Adrenal gland (tissue), 12 donors: ENCODE results near the gene ACACB. TPM values are rescaled to one million over a fixed set of nuclear protein-coding genes. Genes with fewer than 3 reads are reported as not detected.
A peak's percentile ranks its signal among the peaks of the same experiment; 100 is the strongest.

ENCODE experiments used
- DNase-seq, 7 donors: peaks; one replicate each; pipeline ENCODE4 v3.0.0-alpha.2; 2019 to 2020
- H3K27ac ChIP-seq, 5 donors: fragments of 200-600 bp; sonication (generic) in 4 of 5; 1 replicate in 3 of 5; 2 replicates in 2 of 5; pipeline versions ENCODE4 v1.5.1 to v1.8.0; 2016 to 2020; ENCODE audit warnings: mild to moderate bottlenecking in 1 of 5
- H3K27me3 ChIP-seq: fragments of 200-600 bp; 2 replicates; pipeline ENCODE4 v1.8.0; 2021
- H3K36me3 ChIP-seq, 2 donors: fragments of 200-600 bp; replicated peaks in 1 of 2; 1 replicate in 1 of 2; 2 replicates in 1 of 2; pipeline versions ENCODE4 v1.5.1 to v1.8.0; 2018 to 2022
- H3K4me1 ChIP-seq, 2 donors: fragments of 200-600 bp; replicated peaks in 1 of 2; 1 replicate in 1 of 2; 2 replicates in 1 of 2; pipeline versions ENCODE4 v1.5.1 to v1.8.0; 2018 to 2021
- H3K4me3 ChIP-seq, 4 donors: fragments of 200-600 bp; sonication (generic) in 3 of 4; one replicate each; pipeline ENCODE4 v1.5.1; 2016 to 2018
- H3K9me3 ChIP-seq, 3 donors: fragments of 200-600 bp; sonication (generic) in 1 of 3; replicated peaks in 1 of 3; 1 replicate in 2 of 3; 2 replicates in 1 of 3; pipeline versions ENCODE4 v1.5.1 to v1.8.0; 2016 to 2021
- CTCF ChIP-seq, 6 experiments: fragments of 450-650 bp in 4 of 6; fragments of 200-600 bp in 2 of 6; sonication (generic) in 1 of 6; IDR thresholded peaks; 1 replicate in 5 of 6; 2 replicates in 1 of 6; pipeline versions ENCODE4 v1.5.1 to v1.8.0; 2016 to 2021; ENCODE audit warnings: antibody characterized with exemption in 6 of 6, mild to moderate bottlenecking in 2 of 6, moderate library complexity in 1 of 6
- POLR2A ChIP-seq, 2 donors: fragments of 450-650 bp; IDR thresholded peaks; one replicate each; pipeline ENCODE4 v1.6.1; 2017; ENCODE audit warnings: antibody characterized with exemption in 2 of 2, mild to moderate bottlenecking in 2 of 2, moderate library complexity in 1 of 2
- WGBS, 4 donors: extraction: QIAGEN DNeasy Blood & Tissue Kit in 2 of 4; methylation state at CpG; one replicate each; pipeline versions ENCODE4 v1.1.5 to v1.1.7; 2013 to 2017; 5-methylcytosine and 5-hydroxymethylcytosine counted together
- intact Hi-C, 2 donors: fragments of 100-400 bp; cut with DNase I; formaldehyde crosslinking; loops; one replicate each; pipeline versions ENCODE4 v1.14.1 to v1.15.0; 2022 to 2023
- polyA plus RNA-seq, 3 donors: library from polyadenylated mRNA; stranded (reverse); fragments of 200-250 nt in 2 of 3; fragments of 350-450 nt in 1 of 3; fragmentation: Illumina TruSeq in 1 of 3; extraction: RNeasy Lipid Tissue Mini Kit (QIAGEN cat#74804) in 1 of 3; gene quantifications; one replicate each; pipeline ENCODE4 v1.2.3, GENCODE V29; 2013 to 2014
- total RNA-seq, 9 donors: library from RNA; depleted of rRNA in 4 of 9; stranded (reverse); fragments of >200 nt in 4 of 9; fragments of 120-200 nt in 1 of 9; fragmentation: NEBNext Ultra II Directional in 1 of 9; extraction: Animal tissue kit (Norgen Biotek cat#: 25700) in 1 of 9; gene quantifications; one replicate each; pipeline versions ENCODE4 v1.1.0 to v1.2.4, GENCODE V29; 2013 to 2023
- donor health status: healthy with polysubstance abuse.
- donor health status: Bipolar disorder and iron deficiency.
- donor health status: DM: yes; HTN: yes; CAD: no.
- donor health status: DM: no; HTN: no; CAD: no.
- donor health status: DM: no; HTN: no; CAD: no.
- donor health status: DM: yes; HTN: yes; CAD: no.

ACACB gene
- total and polyA plus RNA-seq, 12 donors = 35.5 to 143 (median 65.7) TPM

GRCh38 chr12:109305547-109305946 is 189.2 kb downstream of the ACACB start:
- TF ChIP-seq CTCF (IDR thresholded peaks at IDR 0.05) = no peak
- intact Hi-C loops = no loop called here
- Histone ChIP-seq H3K4me3 (no peak overlapping the region), H3K27me3 (peaks cover 26% of the 10 kb centered on the region), H3K27ac (no peak overlapping the region), H3K4me1 (peaks cover 12 to 14% of the 10 kb centered on the region in 2 donors), H3K9me3 (no peaks in the 10 kb centered on the region), H3K36me3 (no peaks in the 10 kb centered on the region)
- DNase-seq = no peak
- 59 to 71% (median 68%) methylated on average over 6 of the region's 6 CpGs for WGBS, 4 donors

- DNase-seq = no peak
Observed at GRCh38 chr12:109307051-109307450, 190.7 kb downstream of the ACACB start.

GRCh38 chr12:109308534-109309380 is 192.4 kb downstream of the ACACB start, which contains the start of gene FOXN4:
Gene FOXN4, minus strand, starts transcription at chr12:109309284. Its CDS starts 963 bp downstream, at chr12:109308321.
- no peaks in the 10 kb centered on the region for H3K36me3 ChIP-seq
- peak within 1 kb of the TSS in 2 of 4 donors; percentile 3 to 50 for H3K4me3 ChIP-seq
- H3K27ac ChIP-seq = no peak within 1 kb of the TSS
- intact Hi-C loops = no loop called here
- no peak for TF ChIP-seq CTCF (IDR thresholded peaks at IDR 0.05)
- no peak for DNase-seq
- H3K27me3 ChIP-seq = peaks cover 23% of the 10 kb centered on the region
- H3K9me3 ChIP-seq = no peaks in the 10 kb centered on the region
- peaks cover 12 to 14% of the 10 kb centered on the region in 2 donors for H3K4me1 ChIP-seq
- WGBS, 4 donors = 10 to 48% (median 20%) methylated on average over 8 to 43 of the region's 43 CpGs

More at GRCh38 chr12:109307051-109307450, 190.7 kb downstream of the ACACB start:
- no peak overlapping the region for H3K27ac ChIP-seq
- WGBS, 4 donors = 66 to 78% (median 70%) methylated on average over 4 to 9 of the region's 9 CpGs
- H3K9me3 ChIP-seq = no peaks in the 10 kb centered on the region
- H3K4me1 ChIP-seq = peaks cover 12 to 14% of the 10 kb centered on the region in 2 donors
- no peak for TF ChIP-seq POLR2A (IDR thresholded peaks at IDR 0.05)
- no peak for TF ChIP-seq CTCF (IDR thresholded peaks at IDR 0.05)
- intact Hi-C loops = no loop called here
- no peaks in the 10 kb centered on the region for H3K36me3 ChIP-seq
- no peak overlapping the region for H3K4me3 ChIP-seq
- peaks cover 23% of the 10 kb centered on the region for H3K27me3 ChIP-seq

- intact Hi-C loops = no loop called here
- H3K36me3 ChIP-seq = no peaks in the 10 kb centered on the region
- peak overlapping the region in 2 of 4 donors; percentile 3 to 50 for H3K4me3 ChIP-seq
- peaks cover 12 to 14% of the 10 kb centered on the region in 2 donors for H3K4me1 ChIP-seq
- no peak for DNase-seq
- TF ChIP-seq POLR2A (IDR thresholded peaks at IDR 0.05) (no peak), CTCF (IDR thresholded peaks at IDR 0.05) (no peak)
- peaks cover 23% of the 10 kb centered on the region for H3K27me3 ChIP-seq
- no peak overlapping the region for H3K27ac ChIP-seq
- H3K9me3 ChIP-seq = no peaks in the 10 kb centered on the region
- 0% methylated on average over 12 to 99 of the region's 99 CpGs for WGBS, 4 donors
Observed at GRCh38 chr12:109309381-109310246, 193.2 kb downstream of the ACACB start.
